ENCODE measurements around the gene CPLX4.

CPLX4 gene

GRCh38 chr18:59274533-59274928 is 43.9 kb downstream of the CPLX4 start:
- TF ChIP-seq, protein P1, sequence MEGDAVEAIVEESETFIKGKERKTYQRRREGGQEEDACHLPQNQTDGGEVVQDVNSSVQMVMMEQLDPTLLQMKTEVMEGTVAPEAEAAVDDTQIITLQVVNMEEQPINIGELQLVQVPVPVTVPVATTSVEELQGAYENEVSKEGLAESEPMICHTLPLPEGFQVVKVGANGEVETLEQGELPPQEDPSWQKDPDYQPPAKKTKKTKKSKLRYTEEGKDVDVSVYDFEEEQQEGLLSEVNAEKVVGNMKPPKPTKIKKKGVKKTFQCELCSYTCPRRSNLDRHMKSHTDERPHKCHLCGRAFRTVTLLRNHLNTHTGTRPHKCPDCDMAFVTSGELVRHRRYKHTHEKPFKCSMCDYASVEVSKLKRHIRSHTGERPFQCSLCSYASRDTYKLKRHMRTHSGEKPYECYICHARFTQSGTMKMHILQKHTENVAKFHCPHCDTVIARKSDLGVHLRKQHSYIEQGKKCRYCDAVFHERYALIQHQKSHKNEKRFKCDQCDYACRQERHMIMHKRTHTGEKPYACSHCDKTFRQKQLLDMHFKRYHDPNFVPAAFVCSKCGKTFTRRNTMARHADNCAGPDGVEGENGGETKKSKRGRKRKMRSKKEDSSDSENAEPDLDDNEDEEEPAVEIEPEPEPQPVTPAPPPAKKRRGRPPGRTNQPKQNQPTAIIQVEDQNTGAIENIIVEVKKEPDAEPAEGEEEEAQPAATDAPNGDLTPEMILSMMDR (IDR thresholded peaks at IDR 0.05; ENCODE audit: control insufficient read depth, insufficient read depth, low read depth, low read length, missing control alignments): no peak
- no peak for DNase-seq (ENCODE audit: low read depth)
- no peak overlapping the region for H3K4me3 ChIP-seq (ENCODE audit: control insufficient read depth, low read depth, low read length)

DNA sequence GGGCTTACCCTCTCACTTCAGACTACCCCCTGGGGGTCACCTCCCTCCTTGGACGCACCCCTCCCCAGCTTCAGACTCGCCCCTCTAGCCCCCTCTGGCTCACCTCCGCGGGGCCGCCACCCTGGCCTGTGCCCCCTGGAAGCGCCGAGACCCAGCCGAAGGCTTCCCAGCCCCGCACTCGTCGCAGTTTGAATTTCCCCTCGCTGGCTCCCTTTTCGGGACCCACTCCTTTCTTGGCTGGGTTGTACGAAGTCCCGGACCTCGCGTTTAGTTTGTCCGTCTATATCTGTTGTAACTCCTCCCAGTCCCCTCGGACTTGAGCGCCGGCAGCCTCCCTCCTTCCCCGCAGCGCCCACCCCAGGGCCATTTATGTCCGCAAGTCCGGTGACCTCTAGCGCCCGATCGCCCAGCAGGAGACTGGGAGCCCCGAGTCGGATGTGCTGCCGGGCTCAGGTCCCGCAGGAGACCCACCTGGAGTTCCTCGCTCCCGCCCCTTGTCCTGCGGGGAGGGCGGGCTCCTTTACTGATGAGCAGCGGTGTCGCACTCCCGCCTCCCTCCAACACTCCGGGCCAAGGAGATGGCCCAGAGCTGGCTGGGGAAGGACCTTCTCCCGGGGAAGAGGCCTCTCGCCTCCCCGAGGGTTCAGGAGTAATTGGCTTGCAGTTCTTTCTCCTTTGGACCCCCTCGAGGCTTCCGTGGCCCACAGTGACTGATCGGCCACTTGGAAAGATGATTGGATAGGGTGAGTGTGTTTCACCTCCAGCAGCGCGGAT is 44.5 kb downstream of the CPLX4 start:
- no peak overlapping the region for H3K4me3 ChIP-seq (ENCODE audit: control insufficient read depth, low read depth, low read length)
- TF ChIP-seq, protein P1 (IDR thresholded peaks at IDR 0.05; ENCODE audit: control insufficient read depth, insufficient read depth, low read depth, low read length, missing control alignments): peak; percentile 0
- DNase-seq (ENCODE audit: low read depth): no peak

DNA sequence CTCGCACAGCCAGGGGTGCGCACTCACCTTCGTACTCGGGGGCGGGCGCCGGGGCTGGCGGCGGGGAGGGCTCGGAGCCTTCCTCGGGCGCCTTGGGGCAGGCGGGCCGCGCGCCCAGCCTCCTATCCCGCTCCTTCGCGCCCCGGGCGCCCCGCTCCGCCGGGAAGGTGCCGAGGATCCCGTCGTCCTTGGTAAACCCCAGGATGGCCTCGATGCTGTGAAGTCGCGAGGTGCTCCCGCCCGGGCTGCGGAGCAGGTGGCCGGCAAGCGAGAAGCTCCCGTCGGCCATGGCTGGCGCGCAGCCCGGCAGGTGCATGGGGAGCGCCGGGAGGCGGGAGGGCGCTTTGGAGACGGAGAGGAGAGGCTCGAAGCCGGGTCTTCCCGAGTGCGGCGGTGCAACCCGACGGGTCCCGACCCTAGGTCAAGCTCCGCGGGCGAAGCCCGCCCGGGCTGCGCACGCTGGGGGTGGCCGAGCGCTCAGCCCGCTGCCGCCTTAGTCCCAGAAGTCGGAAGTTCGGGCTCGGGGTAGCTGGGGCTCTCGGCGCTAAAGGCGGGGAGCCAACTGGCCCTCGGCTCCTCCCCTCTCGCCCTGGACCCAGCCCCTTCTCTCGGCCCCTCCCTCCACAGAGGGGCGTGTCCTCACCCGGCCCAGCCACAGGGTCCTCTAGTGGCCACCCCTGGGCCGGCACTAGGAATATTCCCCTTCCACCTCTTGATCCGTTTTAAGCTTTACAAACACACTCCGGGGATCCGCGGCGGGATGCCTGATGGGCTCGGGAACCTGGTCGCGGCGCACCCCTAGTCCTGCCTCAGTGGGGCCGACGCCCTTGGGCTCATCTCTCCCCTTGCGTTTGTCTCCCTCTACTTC is 45.3 kb downstream of the CPLX4 start, which contains the start of gene RAX:
Gene RAX (minus strand): TSS at position 564 of the 868 bp plus-strand sequence. CDS start 248 bp downstream, at position 316.
- TF ChIP-seq, protein P1 (IDR thresholded peaks at IDR 0.05; ENCODE audit: control insufficient read depth, insufficient read depth, low read depth, low read length, missing control alignments): peak; percentile 15
- peak within 1 kb of the TSS; percentile 4; the same call in 1 of the 2 replicates for H3K4me3 ChIP-seq (ENCODE audit: control insufficient read depth, low read depth, low read length)
- DNase-seq (ENCODE audit: low read depth): no peak

GRCh38 chr18:59272221-59272888 is 46.1 kb downstream of the CPLX4 start:
- DNase-seq (ENCODE audit: low read depth): no peak
- TF ChIP-seq, protein P1 (IDR thresholded peaks at IDR 0.05; ENCODE audit: control insufficient read depth, insufficient read depth, low read depth, low read length, missing control alignments): no peak
- peak overlapping the region; percentile 4; the same call in 1 of the 2 replicates for H3K4me3 ChIP-seq (ENCODE audit: control insufficient read depth, low read depth, low read length)

DNA sequence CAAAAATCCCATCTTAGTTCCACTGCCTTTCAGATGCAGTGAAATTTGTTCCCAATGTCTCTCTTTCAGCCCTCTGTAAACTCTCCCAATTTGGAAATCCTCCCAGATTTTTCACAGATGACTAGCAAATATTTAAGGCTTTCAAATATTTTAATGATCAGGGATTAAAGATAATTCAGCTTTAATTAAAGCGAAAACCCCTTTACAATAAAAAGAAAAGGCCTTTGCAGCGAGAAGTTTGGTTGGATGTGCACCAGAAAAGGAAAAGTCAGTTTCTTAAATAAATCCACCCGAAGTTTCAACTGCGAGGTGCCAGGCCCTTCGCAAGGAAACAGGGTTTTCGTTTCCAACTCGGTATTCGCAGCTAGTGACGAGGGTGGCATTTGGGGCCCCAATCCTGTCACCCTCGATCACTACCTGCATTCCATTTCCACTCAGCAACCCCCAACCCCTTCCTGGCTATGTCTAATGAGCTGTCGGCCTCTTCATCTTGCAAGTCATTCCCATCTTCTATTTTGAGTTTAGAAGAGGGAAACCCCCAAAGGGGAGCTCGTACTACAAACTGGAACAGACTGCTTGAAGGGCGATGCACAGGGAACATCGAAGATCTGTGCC is 46.7 kb downstream of the CPLX4 start:
- DNase-seq (ENCODE audit: low read depth): no peak
- TF ChIP-seq, protein P1 (IDR thresholded peaks at IDR 0.05; ENCODE audit: control insufficient read depth, insufficient read depth, low read depth, low read length, missing control alignments): no peak
- H3K4me3 ChIP-seq (ENCODE audit: control insufficient read depth, low read depth, low read length): no peak overlapping the region
